ENCODE results near the gene GATB.

GRCh38 chr4:151626228-151626627 lies 134.6 kb downstream of the GATB start:
- TF ChIP-seq CTCF (IDR thresholded peaks at IDR 0.05; ENCODE audit: low read depth, low read length) = no peak
- TF ChIP-seq EZH2phosphoT487 (IDR thresholded peaks at IDR 0.05; ENCODE audit: low read depth) = no peak
